ENCODE measurements around the gene UBE2A.
A peak's percentile ranks its signal among the peaks of the same experiment; 100 is the strongest.

Gene UBE2A

GRCh38 chrX:119574394-119575266 is at the start of gene UBE2A:
Gene UBE2A, plus strand, starts transcription at chrX:119574563. Its CDS starts 149 bp downstream, at chrX:119574712.
- peak; percentile 80 to 82 for DNase-seq (ENCODE audit: low read depth in 1 of 2, low spot score in 1 of 2)

- DNase-seq (ENCODE audit: low read depth in 1 of 2, low spot score in 1 of 2), result no peak
These were observed 44.8 kb upstream of the UBE2A start for GRCh38 chrX:119529345-119530276.

- DNase-seq (ENCODE audit: low read depth in 1 of 2, low spot score in 1 of 2), result no peak
These were observed 36.9 kb upstream of the UBE2A start for GRCh38 chrX:119537487-119537886.

GRCh38 chrX:119539872-119540271 is 34.5 kb upstream of the UBE2A start:
- DNase-seq (ENCODE audit: low read depth in 1 of 2, low spot score in 1 of 2), result no peak

GRCh38 chrX:119541188-119541587 is 33.2 kb upstream of the UBE2A start:
- DNase-seq (ENCODE audit: low read depth in 1 of 2, low spot score in 1 of 2), result no peak

GRCh38 chrX:119549327-119550016 is 24.9 kb upstream of the UBE2A start:
- DNase-seq (ENCODE audit: low read depth in 1 of 2, low spot score in 1 of 2), result no peak

GRCh38 chrX:119552508-119552907 is 21.9 kb upstream of the UBE2A start:
- DNase-seq (ENCODE audit: low read depth in 1 of 2, low spot score in 1 of 2), result no peak

GRCh38 chrX:119565107-119565663 is 9.2 kb upstream of the UBE2A start, which contains the start of gene STEEP1:
Gene STEEP1, minus strand, starts transcription at chrX:119565409. Its CDS starts 54 bp downstream, at chrX:119565355.
- DNase-seq (ENCODE audit: low read depth in 1 of 2, low spot score in 1 of 2), result peak; percentile 54 to 67

- no peak for DNase-seq (ENCODE audit: low read depth in 1 of 2, low spot score in 1 of 2)
These were observed 4.0 kb upstream of the UBE2A start for GRCh38 chrX:119570351-119570835.

GRCh38 chrX:119573222-119573621 is 1.1 kb upstream of the UBE2A start:
- DNase-seq (ENCODE audit: low read depth in 1 of 2, low spot score in 1 of 2), result no peak

GRCh38 chrX:119573840-119574393 is 446 bp upstream of the UBE2A start:
- DNase-seq (ENCODE audit: low read depth in 1 of 2, low spot score in 1 of 2), result no peak

GRCh38 chrX:119579414-119579813 is 5.1 kb downstream of the UBE2A start:
- no peak for DNase-seq (ENCODE audit: low read depth in 1 of 2, low spot score in 1 of 2)

GRCh38 chrX:119583431-119584059 is 9.2 kb downstream of the UBE2A start:
- no peak for DNase-seq (ENCODE audit: low read depth in 1 of 2, low spot score in 1 of 2)

- DNase-seq (ENCODE audit: low read depth in 1 of 2, low spot score in 1 of 2), result no peak
These were observed 15.4 kb downstream of the UBE2A start for GRCh38 chrX:119589810-119590209.

GRCh38 chrX:119602701-119603255 is 28.4 kb downstream of the UBE2A start:
- no peak for DNase-seq (ENCODE audit: low read depth in 1 of 2, low spot score in 1 of 2)

GRCh38 chrX:119604766-119605463 is 30.6 kb downstream of the UBE2A start:
- DNase-seq (ENCODE audit: low read depth in 1 of 2, low spot score in 1 of 2), result no peak

GRCh38 chrX:119605464-119606279 is 31.3 kb downstream of the UBE2A start:
- DNase-seq (ENCODE audit: low read depth in 1 of 2, low spot score in 1 of 2), result peak; percentile 4 to 25
